ENCODE measurements around the gene HES1.

DNA sequence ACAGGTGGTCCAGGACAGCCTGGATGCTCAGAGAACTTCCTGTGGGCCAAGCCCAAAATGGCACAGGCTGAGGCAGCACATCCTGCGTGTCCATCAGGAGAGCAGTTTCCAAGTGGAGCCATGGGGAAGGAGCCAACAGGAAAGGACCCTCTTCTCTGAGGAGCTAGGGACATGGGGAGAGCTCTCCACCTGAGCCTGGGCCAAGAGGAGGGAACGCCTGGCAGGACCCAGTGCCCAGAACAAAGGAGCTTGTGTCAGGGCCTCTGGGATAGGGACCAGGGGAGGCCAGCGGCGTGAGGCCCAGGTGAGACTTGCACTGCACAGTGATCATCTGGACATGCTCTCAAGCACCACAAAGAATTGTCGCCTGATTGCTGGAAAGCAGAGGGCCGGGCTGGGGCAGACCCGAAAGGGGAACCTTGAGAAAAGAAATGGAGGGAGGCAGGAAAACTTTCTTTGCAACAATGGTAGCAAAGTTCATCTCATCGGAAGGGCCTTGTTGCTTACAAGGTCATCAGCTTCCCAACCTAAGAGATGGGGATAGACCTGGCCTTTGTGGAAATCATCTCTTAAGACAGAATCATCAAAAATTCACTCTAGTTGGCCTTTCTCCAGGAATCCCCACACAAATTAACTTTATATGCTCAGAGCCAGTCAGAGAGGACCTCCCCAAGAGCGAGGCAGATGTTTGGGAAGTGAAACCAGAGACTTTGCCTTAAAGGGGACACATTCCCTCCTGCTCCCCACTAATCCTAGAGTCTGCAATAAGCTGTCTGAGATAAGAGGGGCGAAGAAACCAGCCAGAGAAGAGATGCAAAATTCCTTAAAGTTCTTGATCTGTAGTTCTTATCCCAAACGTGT, 47.7 kb upstream of the HES1 start:
- TF ChIP-seq, protein P1, sequence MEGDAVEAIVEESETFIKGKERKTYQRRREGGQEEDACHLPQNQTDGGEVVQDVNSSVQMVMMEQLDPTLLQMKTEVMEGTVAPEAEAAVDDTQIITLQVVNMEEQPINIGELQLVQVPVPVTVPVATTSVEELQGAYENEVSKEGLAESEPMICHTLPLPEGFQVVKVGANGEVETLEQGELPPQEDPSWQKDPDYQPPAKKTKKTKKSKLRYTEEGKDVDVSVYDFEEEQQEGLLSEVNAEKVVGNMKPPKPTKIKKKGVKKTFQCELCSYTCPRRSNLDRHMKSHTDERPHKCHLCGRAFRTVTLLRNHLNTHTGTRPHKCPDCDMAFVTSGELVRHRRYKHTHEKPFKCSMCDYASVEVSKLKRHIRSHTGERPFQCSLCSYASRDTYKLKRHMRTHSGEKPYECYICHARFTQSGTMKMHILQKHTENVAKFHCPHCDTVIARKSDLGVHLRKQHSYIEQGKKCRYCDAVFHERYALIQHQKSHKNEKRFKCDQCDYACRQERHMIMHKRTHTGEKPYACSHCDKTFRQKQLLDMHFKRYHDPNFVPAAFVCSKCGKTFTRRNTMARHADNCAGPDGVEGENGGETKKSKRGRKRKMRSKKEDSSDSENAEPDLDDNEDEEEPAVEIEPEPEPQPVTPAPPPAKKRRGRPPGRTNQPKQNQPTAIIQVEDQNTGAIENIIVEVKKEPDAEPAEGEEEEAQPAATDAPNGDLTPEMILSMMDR (IDR thresholded peaks at IDR 0.05; ENCODE audit: insufficient read depth, low read length) = no peak
- TF ChIP-seq POLR2AphosphoS5 (IDR thresholded peaks at IDR 0.05; ENCODE audit: low read depth) (no peak), REST (IDR thresholded peaks at IDR 0.05; ENCODE audit: insufficient replicate concordance, low read depth) (no peak)
